Measurements from ENCODE around the gene MNX1.

- TF ChIP-seq POLR2A (IDR thresholded peaks at IDR 0.05) (no peak), CTCF (IDR thresholded peaks at IDR 0.05) (no peak), EP300 (IDR thresholded peaks at IDR 0.05) (no peak)
These were observed 6.5 kb downstream of the MNX1 start for GRCh38 chr7:157003756-157004520.
